NCI-H2196 treated with DMSO at 0.1 percent for 48 hours (cell line): ENCODE results near the gene CACNG1.
"Not testable (repeated sequence)": the region's sequence is repeated elsewhere in the genome, so short reads cannot be mapped to it uniquely, and the experiment has no call there.

Experiments used
- DNase-seq: peaks from one replicate; lab custom pipeline; 2025; ENCODE audit not compliant: unreplicated experiment; lab: John Stamatoyannopoulos, UW

CACNG1 gene

DNA sequence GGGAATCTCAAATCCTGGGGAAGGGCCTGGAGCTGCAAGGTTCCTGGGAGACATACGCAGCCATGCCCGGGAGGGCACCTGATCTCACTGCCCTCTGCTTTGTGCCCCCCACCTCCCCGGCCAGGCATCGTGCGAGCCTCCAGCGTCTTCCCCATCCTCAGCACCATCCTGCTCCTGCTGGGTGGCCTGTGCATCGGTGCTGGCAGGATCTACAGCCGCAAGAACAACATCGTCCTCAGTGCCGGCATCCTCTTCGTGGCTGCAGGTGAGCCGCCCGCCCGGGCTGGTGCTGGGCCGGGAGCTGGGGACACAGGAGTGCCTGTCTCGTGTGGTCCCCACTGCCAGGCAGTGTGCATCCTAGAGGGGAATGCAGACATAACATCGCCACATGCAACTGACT is 19.6 kb upstream of the CACNG1 start:
- DNase-seq = no peak

DNA sequence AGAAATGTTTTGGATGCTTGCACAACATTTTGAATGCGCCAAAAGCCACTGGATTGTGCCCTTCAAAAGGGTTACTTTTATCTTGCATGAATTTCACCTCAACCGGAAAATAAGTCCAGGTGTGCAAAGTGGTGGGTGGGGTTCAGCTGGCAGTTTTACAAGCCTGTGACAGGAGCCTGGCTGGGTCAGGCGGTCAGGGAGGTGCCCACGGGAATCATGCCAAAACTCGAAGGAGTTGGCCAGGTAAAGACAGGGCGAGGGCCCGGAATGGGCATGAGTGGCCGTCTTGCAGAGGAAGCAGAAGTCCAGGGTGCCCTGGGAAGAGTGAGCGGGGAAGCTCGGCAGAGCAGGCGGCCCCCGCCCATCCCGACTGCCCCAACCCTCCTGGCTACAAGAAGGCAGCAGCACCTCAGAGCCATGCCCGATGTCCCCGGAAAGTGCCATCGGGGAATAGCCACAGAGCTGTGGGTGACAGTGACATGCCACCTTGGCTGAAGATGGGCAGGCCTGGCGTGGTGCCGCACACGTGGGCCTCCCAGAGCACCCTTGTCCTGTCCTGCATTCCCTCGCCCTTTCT is 19.1 kb upstream of the CACNG1 start:
- DNase-seq = no peak

DNA sequence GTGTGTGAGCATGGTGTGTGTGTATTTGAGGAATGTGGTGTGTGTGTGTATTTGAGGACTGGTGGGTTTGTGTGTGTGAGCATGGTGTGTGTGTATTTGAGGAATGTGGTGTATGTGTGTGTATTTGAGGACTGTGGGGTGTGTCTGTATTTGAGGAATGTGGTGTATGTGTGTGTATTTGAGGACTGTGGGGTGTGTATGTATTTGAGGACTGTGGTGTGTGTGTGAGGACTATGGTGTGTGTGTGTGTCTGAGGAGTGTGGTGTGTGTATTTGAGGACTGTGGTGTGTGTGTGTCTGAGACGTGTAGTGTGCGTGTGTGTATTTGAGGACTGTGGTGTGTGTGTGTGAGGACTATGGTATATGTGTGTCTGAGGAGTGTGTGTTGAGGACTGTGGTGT is 18.0 kb upstream of the CACNG1 start:
- no peak for DNase-seq

DNA sequence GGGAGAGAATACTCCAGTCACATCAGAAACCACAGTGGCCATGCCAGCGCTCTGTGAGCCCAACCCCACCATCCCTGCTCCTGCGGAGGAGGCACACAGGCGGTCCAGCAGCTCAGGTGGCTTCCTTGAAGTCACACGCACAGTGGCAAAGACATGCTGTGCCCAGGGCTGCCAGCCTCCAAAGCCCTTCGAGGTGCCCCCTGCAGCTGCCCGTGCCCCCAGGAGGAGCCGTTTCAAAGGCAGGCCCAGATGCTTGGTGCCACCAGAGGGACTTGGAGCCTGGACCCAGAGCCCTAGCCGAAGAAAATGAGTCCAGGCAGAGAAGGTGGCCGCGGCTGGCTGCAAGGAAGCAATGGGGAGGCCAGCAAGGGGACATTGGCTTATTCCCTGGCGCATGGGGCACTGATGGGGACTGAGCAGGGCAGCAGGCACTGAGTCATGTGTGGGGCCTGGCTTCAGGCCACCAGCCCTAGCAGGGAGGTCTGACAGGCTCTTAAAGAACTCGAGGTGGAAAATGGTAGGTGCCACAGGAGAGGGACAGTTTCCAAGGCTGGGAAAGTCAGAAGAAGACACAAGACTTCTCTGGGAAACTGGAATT is 17.2 kb upstream of the CACNG1 start:
- DNase-seq = no peak

DNA sequence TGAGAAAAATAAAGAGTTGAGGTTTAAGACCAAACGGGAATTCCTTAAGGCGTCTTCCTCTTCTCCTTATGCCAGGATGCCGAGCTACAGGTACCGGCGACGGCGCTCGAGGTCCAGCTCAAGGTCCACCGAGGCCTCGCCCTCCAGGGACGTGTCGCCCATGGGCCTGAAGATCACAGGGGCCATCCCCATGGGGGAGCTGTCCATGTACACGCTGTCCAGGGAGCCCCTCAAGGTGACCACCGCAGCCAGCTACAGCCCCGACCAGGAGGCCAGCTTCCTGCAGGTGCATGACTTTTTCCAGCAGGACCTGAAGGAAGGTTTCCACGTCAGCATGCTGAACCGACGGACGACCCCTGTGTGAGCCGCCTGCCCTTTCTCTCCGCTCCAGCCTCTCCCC is 13.7 kb upstream of the CACNG1 start:
- DNase-seq = no peak

DNA sequence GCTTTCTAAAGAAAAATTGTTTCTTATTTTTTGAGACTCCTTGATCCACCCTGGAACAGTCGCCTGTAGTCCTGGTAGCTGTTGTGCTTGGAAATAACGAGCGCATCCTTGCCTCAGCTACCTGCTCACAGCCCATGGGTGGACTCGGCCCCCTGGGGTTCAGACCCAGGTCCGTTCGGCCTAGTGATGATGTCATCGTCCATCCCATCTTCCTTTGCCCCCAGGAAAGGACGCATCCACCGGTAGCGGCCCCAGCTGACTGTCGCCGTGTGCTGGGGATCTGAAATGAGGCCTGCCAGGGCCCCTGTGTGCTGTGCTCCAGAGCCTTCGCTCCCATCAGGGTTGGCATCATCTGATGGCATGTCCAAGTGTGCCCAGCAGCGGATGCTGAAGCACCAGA is 12.0 kb upstream of the CACNG1 start:
- DNase-seq = no peak

DNA sequence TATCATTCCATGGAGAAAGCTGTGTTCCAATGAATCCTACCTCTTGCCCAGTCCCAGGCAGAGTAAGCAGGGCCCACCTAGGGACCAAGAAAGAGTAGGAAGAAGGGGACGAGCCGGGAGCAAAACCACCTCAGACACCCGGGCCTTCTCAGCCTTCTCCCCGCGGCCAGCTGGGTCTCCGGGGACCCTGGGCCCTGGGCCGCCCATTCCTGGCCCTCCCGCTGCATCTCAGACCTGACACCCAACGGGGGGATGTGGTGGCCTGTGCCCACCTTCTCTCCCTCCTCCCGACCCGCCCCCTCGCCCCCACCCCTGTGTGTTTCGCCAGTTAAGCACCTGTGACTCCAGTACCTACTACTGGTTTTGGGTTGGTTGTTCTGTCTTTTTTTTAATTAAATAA is 11.4 kb upstream of the CACNG1 start:
- no peak for DNase-seq

DNA sequence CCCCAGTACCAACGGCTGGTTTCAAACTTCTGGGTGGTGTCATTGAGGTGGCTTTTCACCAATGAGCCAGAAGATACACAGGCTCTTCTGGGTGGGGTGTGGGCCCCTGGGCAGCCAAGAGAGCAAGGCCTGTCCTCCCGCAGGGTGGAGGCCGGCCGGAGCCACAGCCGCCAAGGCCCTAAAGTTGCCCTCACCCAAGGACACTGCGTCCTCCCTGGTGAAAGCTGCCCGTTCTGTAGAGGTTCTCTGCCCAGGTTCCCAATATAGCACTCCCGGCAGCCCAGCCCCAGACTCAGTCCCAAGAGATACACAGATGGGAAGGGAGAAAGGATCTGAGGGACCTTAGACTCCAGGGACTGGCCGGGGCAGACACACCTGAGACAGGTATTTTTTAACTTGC is 10.7 kb upstream of the CACNG1 start:
- no peak for DNase-seq

DNA sequence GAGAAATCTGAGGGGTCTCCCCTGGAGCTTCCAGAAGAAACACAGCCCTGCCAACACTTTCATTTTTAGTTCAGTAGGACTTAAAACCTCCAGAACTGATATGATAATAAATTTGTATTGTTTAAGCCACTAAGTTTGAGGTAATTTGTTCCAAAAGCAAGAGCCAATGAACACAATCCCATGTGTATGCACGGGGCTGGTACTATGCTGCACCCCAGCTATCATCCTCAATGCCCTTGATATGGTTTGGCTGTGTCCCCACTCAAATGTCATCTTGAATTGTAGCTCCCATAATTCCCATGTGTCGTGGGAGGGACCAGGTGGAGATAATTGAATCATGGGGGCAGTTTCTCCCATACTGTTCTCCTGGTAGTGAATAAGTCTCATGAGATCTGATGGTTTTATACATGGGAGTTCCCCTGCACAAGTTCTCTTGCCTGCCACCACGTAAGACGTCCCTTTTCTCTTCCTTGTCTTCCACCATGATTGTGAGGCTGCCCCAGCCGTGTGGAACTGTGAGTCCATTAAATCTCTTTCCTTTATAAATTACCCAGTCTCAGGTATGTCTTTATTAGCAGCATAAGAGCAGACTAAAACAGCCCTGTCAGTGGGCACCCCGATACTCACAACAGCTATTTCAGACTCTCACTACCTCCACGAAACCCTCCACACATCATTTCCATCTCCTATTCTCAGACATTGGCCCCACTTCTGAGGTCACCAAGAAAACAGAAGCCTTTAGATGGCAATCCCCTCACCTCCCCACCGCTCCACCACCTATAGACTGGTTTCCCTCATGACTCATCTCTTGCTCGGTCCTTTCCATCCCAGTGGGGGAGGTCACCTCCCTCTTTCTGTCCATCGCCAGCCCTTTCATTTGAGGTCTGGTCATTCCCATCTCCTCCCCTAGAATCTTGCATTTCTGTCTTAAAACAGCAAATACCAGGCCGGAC is 8.9 kb upstream of the CACNG1 start:
- DNase-seq = no peak

DNA sequence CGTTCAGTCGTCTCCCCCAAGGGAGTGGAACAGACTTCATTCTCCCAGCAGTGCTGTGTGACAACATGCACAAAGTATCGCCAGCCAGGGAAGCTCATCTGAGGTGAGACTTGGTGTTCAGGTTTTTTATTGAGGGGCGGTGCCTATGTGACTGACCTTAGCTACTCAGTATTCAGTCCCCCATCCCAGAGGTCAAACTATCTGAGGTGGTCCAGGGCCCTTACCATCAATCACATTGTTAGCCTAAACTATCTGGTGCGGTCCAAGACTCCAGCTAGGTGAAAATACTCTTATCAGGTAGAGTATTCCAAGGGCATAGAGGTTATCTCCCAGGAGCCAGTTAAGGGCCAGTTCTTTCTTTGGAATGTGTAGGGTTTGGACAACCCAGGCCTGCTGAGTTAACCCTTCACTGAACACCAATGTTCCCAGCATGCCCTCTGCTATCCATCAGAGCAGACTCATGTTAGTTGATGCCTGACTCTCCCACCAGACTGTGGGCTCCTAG is 5.4 kb upstream of the CACNG1 start:
- no peak for DNase-seq

DNA sequence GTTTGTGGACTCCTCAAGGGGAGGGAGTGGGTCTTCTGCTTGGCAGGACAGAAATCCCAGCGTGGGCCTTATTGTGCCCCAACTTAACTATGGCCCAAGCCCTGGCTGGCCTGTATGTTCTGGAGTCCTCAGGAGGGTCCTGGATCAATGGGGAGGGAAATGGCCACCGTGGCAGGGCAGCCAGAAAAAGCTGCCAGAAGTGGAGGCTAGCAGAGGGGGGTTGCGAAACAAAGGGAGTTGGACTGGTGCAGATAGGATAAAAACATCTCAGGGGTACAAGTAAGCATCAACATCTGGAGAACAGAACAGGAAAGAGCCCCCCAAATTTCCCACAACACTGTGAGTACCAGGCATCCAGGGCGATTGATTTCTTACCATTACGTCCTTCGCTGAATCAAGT is 3.7 kb upstream of the CACNG1 start:
- no peak for DNase-seq

DNA sequence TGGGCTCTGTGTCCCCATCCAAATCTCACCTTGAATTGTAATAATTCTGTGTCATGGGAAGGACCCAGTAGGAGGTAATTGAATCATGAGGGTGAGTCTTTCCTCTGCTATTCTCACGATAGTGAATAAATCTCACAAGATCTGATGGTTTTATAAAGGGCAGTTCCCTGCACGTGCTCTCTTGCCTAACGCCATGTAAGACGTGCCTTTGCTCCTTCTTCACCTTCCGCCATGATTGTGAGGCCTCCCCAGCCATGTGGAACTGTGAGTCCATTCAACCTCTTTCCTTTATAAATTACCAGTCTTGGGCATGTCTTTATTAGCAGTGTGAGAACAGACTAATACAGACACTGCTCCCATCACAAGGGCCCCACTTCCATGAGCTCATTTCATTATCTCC is 3.2 kb upstream of the CACNG1 start:
- DNase-seq = not testable (repeated sequence)

DNA sequence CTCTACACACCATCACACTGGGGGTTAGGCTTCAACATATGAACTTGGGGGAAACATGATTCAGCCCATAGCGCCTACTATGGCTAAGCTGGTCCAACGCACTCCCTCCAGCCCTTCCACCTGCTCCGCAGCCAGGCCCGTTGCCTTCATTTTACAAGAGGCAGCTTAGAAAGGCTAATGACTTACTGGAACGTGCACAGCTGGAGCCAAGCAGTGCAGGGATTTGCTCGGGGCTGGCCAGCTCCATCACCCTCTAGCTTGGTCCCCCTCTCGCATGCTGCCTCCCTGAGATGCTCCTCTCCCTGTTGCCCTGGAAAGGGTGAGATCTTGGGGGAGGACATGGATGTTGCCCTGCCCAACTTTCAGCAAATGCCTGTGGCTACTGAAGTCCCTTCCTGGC is 2.8 kb upstream of the CACNG1 start:
- no peak for DNase-seq

DNA sequence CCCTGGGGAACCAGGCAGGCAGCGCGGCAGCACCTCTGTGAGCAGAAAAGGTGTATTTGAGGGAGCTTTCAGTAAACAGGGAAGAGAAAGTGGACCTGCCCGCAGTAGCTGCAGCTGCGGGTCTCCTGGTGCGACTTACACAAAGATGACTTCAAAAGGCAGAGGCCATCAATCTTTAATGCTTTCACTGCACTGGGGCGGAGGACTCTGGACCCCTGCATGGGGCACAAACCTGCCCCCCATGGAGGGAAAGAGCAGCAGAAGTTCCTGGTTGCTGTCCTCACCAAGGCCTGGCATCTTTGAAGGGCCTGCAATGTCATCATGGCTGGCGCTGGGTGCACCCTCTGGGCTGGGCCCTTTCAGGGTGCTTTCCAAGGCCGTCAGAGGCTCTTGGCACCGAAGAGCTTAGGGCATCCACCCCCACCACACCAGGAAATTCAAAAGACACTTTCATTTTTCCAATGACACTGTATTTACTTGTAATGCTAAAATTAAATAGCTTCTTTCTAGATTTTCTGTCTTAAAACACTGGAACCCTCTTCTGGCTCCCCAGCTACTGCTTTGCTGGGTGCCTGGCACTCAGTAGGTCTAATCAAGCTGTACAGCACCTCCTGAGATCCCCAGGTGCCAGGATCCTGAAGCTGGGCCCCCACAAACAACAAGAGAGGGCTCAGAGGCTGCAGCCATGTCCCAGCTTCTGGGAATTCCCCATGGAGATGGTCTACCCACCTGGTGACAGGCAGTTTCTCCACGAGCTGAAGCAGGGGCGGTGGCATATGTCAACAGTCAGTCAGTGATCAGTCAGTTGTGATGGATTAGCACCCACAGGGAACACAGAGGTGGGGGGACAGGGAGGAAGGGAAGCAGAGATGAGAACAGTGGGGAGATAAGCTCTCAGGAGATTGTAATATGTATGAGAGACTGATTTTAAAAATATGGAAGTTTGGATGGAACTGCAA is 2.1 kb upstream of the CACNG1 start:
- no peak for DNase-seq

DNA sequence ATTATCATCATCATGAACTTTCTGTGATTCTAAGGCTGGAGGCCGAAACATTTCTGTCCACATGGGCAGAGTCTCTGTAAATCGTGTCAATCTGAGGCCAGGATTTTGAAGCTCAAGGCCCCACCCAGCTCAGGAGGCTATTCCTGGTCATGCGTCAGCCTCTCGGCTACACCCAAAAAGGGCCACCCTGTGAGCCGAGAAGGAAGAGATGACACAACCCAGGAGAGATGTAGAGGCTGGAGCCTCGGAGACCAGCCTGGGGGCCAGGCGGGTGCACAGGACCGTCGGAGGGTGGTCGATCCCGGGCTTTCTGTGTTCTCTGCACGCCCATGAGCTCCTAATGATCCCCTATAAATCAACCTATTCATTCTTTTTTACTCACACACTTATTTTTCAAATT is 1.1 kb upstream of the CACNG1 start:
- DNase-seq = no peak

DNA sequence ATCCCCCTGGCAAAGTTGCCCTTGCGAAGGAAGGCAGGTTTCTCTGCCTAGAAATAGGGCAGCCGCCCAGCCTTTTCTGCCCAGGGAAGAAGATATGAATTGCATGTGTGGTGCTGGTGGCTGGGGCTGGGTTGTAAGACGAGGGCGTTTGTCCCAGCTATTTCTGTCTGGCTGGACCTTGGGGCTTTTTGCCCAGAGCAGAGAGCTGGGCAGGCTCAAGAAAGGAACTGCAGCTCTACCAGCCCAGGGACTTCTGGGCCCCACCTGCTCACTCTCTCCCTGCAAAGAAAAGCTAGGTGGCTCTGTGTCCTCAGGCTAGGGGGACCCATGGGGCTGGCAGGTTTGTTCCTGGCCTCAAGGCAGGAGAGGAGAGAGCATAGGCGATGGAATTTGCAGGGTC is 586 bp downstream of the CACNG1 start:
- DNase-seq = no peak

DNA sequence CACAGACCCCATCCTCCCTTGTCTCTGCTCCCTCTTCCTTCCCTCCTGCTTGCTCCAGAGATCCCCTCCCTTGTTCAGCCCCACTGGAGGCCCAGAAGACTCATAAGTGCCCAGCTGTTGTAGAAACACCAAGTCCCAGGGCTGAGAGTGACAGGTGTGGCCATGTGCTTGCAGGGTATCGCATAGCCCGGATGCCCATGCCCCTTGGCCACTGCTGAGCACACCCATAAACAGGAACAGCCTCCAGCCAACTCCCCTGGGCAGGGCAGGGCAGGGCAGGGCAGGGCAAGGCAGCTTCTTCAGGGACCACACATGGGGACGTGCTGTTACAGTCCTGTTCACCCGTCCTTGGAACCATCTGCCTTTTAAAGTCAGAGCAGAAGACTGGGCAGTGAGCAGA is 2.0 kb downstream of the CACNG1 start:
- DNase-seq = no peak

DNA sequence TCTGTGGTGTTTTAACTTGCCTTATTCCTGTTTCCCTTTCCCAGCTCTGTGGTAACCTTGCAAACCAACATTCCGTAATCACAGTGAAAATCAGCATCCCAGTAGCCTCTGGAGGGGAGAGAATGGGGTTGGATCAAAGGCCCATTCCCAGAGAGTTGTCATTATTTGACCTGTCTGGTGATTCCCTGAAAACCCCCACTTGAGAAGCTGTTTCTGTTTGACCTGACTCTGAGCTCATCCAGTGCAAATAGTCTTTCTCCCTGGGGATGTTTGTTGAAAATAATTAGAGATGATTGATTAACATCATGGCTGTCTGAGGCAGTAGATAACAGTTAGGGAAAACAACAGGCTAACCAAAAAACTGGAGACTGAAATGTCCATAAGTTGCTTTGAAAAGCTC is 3.0 kb downstream of the CACNG1 start:
- no peak for DNase-seq

DNA sequence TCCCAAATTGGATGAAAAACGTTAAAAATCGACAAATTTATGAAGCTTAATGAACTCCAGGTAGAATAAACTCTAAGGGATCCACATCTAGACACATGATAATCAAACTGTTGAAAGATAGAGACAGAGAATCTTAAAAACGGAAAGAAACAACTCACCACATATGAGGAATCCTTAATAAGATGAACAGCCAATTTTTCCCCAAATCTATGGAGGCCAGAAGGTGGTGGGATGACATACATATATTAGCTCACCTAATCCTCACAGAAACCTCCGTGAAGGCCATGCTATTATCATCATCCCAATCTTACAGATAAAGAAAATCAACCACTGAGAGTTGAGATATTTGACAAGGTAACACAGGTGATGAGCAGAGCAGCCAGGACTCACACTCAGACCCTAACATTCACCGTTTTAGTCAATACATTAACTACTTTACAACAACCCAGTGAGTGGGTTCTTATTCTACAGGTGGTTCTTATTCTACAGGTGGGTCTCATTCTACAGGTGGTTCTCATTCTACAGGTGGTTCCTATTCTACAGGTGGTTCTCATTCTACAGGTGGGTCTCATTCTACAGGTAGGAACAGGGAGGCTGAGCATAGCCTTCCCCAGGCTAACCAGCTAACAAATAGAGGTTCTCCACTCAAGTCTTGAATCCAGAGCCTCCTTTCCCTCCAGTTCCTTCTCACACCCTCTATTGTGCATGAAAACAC is 4.8 kb downstream of the CACNG1 start:
- no peak for DNase-seq

DNA sequence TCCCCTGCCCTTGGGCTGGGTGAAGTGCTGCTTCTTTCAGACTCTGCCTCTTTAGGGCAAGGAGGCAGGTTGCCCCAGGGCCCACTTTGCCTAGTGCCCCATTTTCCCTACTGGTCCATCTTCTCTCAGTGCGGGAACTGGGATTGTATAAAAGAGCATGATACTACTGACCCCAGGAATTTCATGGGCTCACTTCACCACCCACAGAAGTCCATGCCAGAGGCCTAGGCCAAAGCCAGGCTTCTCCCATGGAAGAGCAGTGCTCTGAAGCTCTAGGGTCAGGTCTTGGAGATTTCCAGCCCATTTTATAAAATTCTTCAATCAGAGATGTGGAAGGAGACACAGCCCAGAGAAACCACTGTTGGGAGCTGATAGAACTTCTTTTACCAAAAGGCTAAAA is 5.7 kb downstream of the CACNG1 start:
- DNase-seq = no peak
